Measurements from ENCODE around the gene WDR33. TPM values are rescaled to one million over a fixed set of nuclear protein-coding genes. Genes with fewer than 3 reads are reported as not detected.

Gene WDR33
- total and polyA plus RNA-seq, 12 donors: 13.8 to 59.8 (median 42.1) TPM

DNA sequence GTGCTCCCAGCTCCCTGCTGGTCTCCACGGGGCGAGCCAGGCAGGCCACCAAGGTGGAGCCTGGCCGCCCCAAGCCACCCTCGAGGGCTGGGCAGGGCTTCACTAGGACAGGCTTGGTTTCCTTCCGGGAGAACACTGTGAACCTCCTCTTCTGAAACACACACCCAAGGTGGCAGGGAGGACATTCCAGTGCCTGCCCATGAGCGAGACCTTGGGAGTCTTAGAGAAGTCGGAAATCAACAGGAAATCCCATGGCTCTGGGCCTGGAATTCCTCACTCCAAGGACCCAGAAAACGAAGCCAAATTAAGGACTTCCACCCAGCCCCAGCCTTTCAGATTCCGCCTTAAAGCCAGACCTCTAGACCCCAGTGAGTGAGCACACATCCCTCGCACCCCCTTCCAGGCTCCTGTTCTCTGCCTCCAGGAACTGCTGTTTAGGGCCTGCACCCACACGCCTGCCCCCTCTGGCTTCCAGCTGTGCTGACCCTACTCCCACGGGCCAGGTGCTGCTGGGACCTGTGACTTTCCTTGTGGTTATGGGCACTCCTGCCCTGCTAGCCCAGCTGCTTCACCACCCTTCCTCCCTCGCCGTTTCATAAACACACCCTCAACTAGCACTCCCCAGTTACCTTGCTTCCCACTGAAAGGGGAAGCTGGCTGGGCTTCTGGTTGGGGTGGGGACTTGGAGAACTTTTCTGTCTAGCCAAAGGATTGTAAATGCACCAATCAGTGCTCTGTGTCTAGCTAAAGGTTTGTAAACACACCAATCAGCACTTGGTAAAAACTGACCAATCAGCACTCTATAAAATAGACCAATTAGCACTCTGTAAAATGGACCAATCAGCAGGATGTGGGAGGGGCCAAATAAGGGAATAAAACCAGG, 151.3 kb downstream of the WDR33 start:
- Histone ChIP-seq H3K27ac (peak overlapping the region in 3 of 5 donors; percentile 32 to 80 (median 41)), H3K36me3 (replicated peaks in 1 of 2) (no peaks in the 10 kb centered on the region), H3K4me1 (replicated peaks in 1 of 2) (no peaks in the 10 kb centered on the region), H3K9me3 (replicated peaks in 1 of 3) (no peaks in the 10 kb centered on the region), H3K27me3 (peaks cover 7% of the 10 kb centered on the region), H3K4me3 (no peak overlapping the region)
- WGBS, 4 donors: 64 to 80% (median 65%) methylated on average over 11 to 14 of the region's 14 CpGs
- TF ChIP-seq, protein P1, sequence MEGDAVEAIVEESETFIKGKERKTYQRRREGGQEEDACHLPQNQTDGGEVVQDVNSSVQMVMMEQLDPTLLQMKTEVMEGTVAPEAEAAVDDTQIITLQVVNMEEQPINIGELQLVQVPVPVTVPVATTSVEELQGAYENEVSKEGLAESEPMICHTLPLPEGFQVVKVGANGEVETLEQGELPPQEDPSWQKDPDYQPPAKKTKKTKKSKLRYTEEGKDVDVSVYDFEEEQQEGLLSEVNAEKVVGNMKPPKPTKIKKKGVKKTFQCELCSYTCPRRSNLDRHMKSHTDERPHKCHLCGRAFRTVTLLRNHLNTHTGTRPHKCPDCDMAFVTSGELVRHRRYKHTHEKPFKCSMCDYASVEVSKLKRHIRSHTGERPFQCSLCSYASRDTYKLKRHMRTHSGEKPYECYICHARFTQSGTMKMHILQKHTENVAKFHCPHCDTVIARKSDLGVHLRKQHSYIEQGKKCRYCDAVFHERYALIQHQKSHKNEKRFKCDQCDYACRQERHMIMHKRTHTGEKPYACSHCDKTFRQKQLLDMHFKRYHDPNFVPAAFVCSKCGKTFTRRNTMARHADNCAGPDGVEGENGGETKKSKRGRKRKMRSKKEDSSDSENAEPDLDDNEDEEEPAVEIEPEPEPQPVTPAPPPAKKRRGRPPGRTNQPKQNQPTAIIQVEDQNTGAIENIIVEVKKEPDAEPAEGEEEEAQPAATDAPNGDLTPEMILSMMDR (IDR thresholded peaks at IDR 0.05): no peak
- no peak for TF ChIP-seq POLR2A (IDR thresholded peaks at IDR 0.05)
- peak in 4 of 7 donors; percentile 22 to 82 (median 56) for DNase-seq
- intact Hi-C loops (cut with DNase I): no loop called here

DNA sequence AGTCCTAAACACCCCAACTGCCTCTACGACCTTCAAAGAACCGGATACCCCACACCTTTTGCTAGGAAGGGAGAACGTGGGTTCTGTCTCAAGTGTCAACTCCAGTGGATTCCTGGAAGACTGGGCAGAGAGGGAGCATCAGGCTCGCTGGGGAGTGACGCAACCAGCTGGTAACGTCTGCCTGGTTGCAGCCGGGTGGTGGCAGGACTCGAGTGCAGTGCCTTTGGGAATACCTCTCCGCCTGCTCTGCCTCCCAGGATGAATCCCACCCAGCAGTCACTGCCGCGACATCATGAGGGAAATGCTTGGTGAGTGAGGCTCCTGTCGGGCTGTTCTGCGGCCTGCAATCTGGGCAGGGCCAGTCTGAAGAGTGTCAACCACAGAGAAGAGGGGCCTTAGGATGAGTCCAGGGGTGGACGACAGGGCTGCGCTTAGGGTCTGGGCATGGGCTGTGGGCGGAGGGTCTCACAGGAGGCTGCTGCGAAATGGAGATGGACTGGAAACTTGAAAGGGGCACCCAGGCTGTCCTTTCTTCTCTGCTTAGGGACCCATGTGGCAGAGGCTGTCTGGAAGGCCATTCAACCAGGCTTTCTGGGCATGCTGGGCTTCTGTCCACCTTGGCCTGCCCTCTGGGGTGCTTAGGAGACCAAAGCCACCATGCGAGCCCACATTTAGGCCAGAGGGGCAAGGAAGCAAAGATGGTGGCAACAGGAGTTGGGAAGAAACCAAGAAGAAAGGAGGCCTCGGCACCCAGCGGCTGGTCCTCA, 152.1 kb downstream of the WDR33 start:
- H3K4me3 ChIP-seq: no peak overlapping the region
- no peak for DNase-seq

DNA sequence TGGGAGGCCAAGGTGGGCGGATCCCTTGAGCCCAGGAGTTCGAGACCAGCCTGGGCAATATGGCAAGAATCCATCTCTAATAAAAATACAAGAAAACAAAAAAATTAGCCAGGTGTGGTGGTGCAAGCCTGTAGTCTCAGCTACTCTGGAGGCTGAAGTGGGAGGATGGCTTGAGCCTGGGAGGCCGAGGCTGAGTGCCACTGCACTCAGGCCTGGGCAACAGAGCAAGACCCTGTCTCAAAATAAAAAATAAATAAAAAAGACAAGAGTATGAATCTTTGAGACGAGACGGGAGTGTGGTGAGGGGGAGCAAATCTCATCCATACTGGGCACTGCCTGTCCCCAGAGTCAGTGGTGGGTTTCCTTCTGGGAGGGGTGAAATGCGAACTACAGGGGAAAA, 152.8 kb downstream of the WDR33 start:
- Histone ChIP-seq H3K27ac (peak overlapping the region in 1 of 5 donors; percentile 80), H3K9me3 (replicated peaks in 1 of 3) (no peaks in the 10 kb centered on the region), H3K4me1 (replicated peaks in 1 of 2) (no peaks in the 10 kb centered on the region), H3K27me3 (no peaks in the 10 kb centered on the region), H3K4me3 (no peak overlapping the region), H3K36me3 (replicated peaks in 1 of 2) (no peaks in the 10 kb centered on the region)
- no peak for TF ChIP-seq POLR2A (IDR thresholded peaks at IDR 0.05)
- TF ChIP-seq, protein P1 (IDR thresholded peaks at IDR 0.05): no peak
- WGBS, 4 donors: 81 to 89% (median 87%) methylated on average over 6 of the region's 6 CpGs
- intact Hi-C loops (cut with DNase I): no loop called here
- DNase-seq: no peak

More for the DNA sequence above, 152.1 kb downstream of the WDR33 start:
- Histone ChIP-seq H3K27ac (peak overlapping the region in 3 of 5 donors; percentile 32 to 80 (median 41)), H3K9me3 (replicated peaks in 1 of 3) (no peaks in the 10 kb centered on the region), H3K4me1 (replicated peaks in 1 of 2) (no peaks in the 10 kb centered on the region), H3K36me3 (replicated peaks in 1 of 2) (no peaks in the 10 kb centered on the region), H3K27me3 (no peaks in the 10 kb centered on the region)
- TF ChIP-seq POLR2A (IDR thresholded peaks at IDR 0.05): no peak
- TF ChIP-seq, protein P1 (IDR thresholded peaks at IDR 0.05): no peak
- 80 to 86% (median 84%) methylated on average over 15 to 20 of the region's 20 CpGs for WGBS, 4 donors
- intact Hi-C loops (cut with DNase I): no loop called here

DNA sequence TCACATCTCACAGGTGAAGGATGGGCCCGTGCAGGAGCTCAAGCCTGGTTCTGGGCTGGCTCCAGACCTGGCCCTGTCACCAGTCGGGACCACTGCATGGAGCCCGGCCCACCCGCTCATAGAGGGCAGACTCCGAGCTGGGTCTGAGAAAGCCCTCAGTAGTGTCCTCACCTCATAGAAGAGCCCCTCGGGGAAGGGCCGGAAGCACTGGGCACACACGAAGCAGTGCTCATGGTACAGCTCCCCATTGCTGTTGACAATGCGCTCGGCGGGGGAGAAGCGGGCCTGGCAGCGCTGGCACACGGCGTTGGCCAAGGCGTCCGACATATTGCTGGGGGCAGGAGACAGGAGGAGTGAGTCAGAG, 153.8 kb downstream of the WDR33 start:
- Histone ChIP-seq H3K36me3 (replicated peaks in 1 of 2) (no peaks in the 10 kb centered on the region), H3K4me1 (replicated peaks in 1 of 2) (no peaks in the 10 kb centered on the region), H3K4me3 (no peak overlapping the region), H3K9me3 (replicated peaks in 1 of 3) (no peaks in the 10 kb centered on the region), H3K27ac (peak overlapping the region in 1 of 5 donors; percentile 10), H3K27me3 (no peaks in the 10 kb centered on the region)
- TF ChIP-seq, protein P1 (IDR thresholded peaks at IDR 0.05): no peak
- no peak for TF ChIP-seq POLR2A (IDR thresholded peaks at IDR 0.05)
- intact Hi-C loops (cut with DNase I): no loop called here
- no peak for DNase-seq
- WGBS, 4 donors: 85 to 90% (median 87%) methylated on average over 5 to 17 of the region's 17 CpGs
